ENCODE data around the gene PKNOX2.

DNA sequence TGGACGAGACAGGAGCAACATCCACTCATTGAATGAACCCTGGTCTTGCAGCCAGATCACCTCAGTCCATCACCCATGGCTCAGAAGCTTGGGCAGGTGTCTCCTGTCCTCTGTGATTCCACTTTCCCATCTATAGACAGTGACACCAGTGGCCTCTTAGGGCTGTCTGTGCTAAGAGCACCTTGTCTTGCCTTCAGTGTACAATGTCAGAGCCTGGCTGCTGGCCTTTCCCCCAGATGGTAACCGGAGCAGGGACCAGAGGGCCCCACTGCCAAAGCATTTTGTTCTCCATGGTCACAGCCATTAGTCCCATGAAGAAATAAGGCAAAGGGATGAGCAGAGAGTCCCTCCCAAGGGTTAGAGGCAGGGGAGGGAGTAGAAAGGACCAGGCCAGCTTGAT is 35.4 kb downstream of the PKNOX2 start:
- TF ChIP-seq, protein P1, sequence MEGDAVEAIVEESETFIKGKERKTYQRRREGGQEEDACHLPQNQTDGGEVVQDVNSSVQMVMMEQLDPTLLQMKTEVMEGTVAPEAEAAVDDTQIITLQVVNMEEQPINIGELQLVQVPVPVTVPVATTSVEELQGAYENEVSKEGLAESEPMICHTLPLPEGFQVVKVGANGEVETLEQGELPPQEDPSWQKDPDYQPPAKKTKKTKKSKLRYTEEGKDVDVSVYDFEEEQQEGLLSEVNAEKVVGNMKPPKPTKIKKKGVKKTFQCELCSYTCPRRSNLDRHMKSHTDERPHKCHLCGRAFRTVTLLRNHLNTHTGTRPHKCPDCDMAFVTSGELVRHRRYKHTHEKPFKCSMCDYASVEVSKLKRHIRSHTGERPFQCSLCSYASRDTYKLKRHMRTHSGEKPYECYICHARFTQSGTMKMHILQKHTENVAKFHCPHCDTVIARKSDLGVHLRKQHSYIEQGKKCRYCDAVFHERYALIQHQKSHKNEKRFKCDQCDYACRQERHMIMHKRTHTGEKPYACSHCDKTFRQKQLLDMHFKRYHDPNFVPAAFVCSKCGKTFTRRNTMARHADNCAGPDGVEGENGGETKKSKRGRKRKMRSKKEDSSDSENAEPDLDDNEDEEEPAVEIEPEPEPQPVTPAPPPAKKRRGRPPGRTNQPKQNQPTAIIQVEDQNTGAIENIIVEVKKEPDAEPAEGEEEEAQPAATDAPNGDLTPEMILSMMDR (IDR thresholded peaks at IDR 0.05 in 8 of 11, conservative IDR thresholded peaks at IDR 0.05 in 3 of 11): no peak
- TF ChIP-seq POLR2A (IDR thresholded peaks at IDR 0.05) (no peak), POLR2AphosphoS5 (IDR thresholded peaks at IDR 0.05) (no peak)
